HCT116 (cell line): Measurements from ENCODE around the gene BOLA3. TPM values are rescaled to one million over a fixed set of nuclear protein-coding genes. Genes with fewer than 3 reads are reported as not detected.

ENCODE experiments used
- ATAC-seq: fragments of 200-7000 bp; cut with Tn5 transposase; 2 replicates; pipeline ENCODE4 v1.9.1; 2020; ENCODE audit warnings: mild to moderate bottlenecking, moderate library complexity
- Bru-seq: library from RNA; stranded (reverse); fragments of 400-500 nt; gene quantifications from one replicate; lab custom pipeline; 2021; lab: Mats Ljungman, UMichigan
- BruChase-seq, 2 experiments: library from RNA; stranded (reverse); fragments of 400-500 nt; gene quantifications; one replicate each; lab custom pipeline; 2021; lab: Mats Ljungman, UMichigan
- BruUV-seq: library from RNA; stranded (reverse); fragments of 400-500 nt; replicated peaks from 2 replicates; lab custom pipeline; 2021; lab: Mats Ljungman, UMichigan
- CTCF ChIA-PET: fragments of 300-600 bp; sonication (Branson Sonifier 250); formaldehyde crosslinking; loops from one replicate; lab custom pipeline; 2021; ENCODE audit warnings: antibody characterized with exemption; lab: Charles Lee
- POLR2A ChIA-PET: fragments of 300-600, 350-600 bp; sonication (Branson Sonifier 250); formaldehyde crosslinking; loops from one replicate; lab custom pipeline; 2021; ENCODE audit warnings: antibody characterized with exemption; lab: Charles Lee
- RAD21 ChIA-PET, 2 experiments: fragments of 300-600 bp; sonication (Branson Sonifier 250); formaldehyde crosslinking; loops; one replicate each; lab custom pipeline; 2023; ENCODE audit warnings: low total read pairs in 2 of 2; ENCODE audit not compliant: uncharacterized antibody in 2 of 2, unreplicated experiment in 2 of 2, low non-redundant PET in 1 of 2; lab: Charles Lee
- DNase-seq: peaks from one replicate; pipeline ENCODE4 v3.0.0-alpha.2; 2010; ENCODE audit warnings: low read depth, low spot score
- H2AFZ ChIP-seq: fragments of 200-600 bp; shearing (Covaris generic), sonication (generic); 2 replicates; pipeline ENCODE4 v1.6.1; 2017; ENCODE audit warnings: low read depth, mixed run types, mixed read lengths, antibody characterized with exemption, low read length; ENCODE audit not compliant: poor library complexity, severe bottlenecking
- H3K27ac ChIP-seq: 2 replicates; pipeline ENCODE4 v1.5.1; 2012; ENCODE audit warnings: low read depth, low read length
- H3K27me3 ChIP-seq: fragments of 200-600 bp; sonication (generic); 2 replicates; pipeline ENCODE4 v1.6.1; 2016; ENCODE audit warnings: mixed run types, low read length, mixed read lengths; ENCODE audit not compliant: insufficient read depth
- H3K36me3 ChIP-seq, 2 experiments: fragments of 200-500 bp in 1 of 2; fragments of 200-600 bp in 1 of 2; sonication (Bioruptor generic) in 1 of 2; sonication (generic) in 1 of 2; 2 replicates each; pipeline versions ENCODE4 v1.5.1 to v1.6.1; 2014 to 2016; ENCODE audit warnings: low read length in 2 of 2, inconsistent platforms in 1 of 2, mixed read lengths in 1 of 2, mixed run types in 1 of 2; ENCODE audit not compliant: insufficient read depth in 2 of 2, control insufficient read depth in 1 of 2
- H3K4me1 ChIP-seq, 2 experiments: fragments of 200-600 bp in 1 of 2; sonication (generic) in 1 of 2; 2 replicates each; pipeline versions ENCODE4 v1.5.1 to v1.6.1; 2012 to 2017; ENCODE audit warnings: low read length in 2 of 2, inconsistent platforms in 1 of 2, mild to moderate bottlenecking in 1 of 2, mixed read lengths in 1 of 2, mixed run types in 1 of 2, moderate library complexity in 1 of 2; ENCODE audit not compliant: insufficient read depth in 2 of 2, control insufficient read depth in 1 of 2
- H3K4me2 ChIP-seq: fragments of 200-600 bp; sonication (generic); 2 replicates; pipeline ENCODE4 v1.6.1; 2017; ENCODE audit warnings: mixed run types, low read length, mixed read lengths
- H3K4me3 ChIP-seq, 2 experiments: fragments of 200-600 bp in 1 of 2; sonication (generic) in 1 of 2; replicated peaks in 1 of 2; 2 replicates each; pipeline ENCODE4 v1.5.1; 2011 to 2016; ENCODE audit warnings: low read length in 2 of 2, control low read depth in 1 of 2, low read depth in 1 of 2, mild to moderate bottlenecking in 1 of 2, mixed read lengths in 1 of 2, mixed run types in 1 of 2
- H3K79me2 ChIP-seq: fragments of 200-600 bp; sonication (generic); 2 replicates; pipeline ENCODE4 v1.6.1; 2017; ENCODE audit warnings: mild to moderate bottlenecking, mixed run types, low read length, moderate library complexity, mixed read lengths; ENCODE audit not compliant: insufficient read depth
- H3K9ac ChIP-seq: fragments of 200-600 bp; sonication (generic); 2 replicates; pipeline ENCODE4 v1.6.1; 2016; ENCODE audit warnings: low read length, mixed read lengths
- H3K9me2 ChIP-seq: fragments of 200-600 bp; sonication (generic), shearing (Covaris generic); 2 replicates; pipeline ENCODE4 v1.6.1; 2017; ENCODE audit warnings: mixed run types, mild to moderate bottlenecking, moderate library complexity; ENCODE audit not compliant: insufficient read depth
- H3K9me3 ChIP-seq, 2 experiments: fragments of 200-500 bp in 1 of 2; fragments of 200-600 bp in 1 of 2; sonication (Bioruptor generic) in 1 of 2; sonication (generic) in 1 of 2; 2 replicates each; pipeline ENCODE4 v1.6.1; 2014 to 2017; ENCODE audit warnings: low read length in 2 of 2, mixed read lengths in 2 of 2, inconsistent platforms in 1 of 2, low read depth in 1 of 2, mild to moderate bottlenecking in 1 of 2, mixed run types in 1 of 2, moderate library complexity in 1 of 2; ENCODE audit not compliant: control insufficient read depth in 1 of 2, insufficient read depth in 1 of 2
- H4K20me1 ChIP-seq: fragments of 200-600 bp; sonication (generic), shearing (Covaris generic); 2 replicates; pipeline ENCODE4 v1.6.1; 2017; ENCODE audit warnings: mixed run types, mild to moderate bottlenecking, moderate library complexity; ENCODE audit not compliant: insufficient read depth
- EGR1 ChIP-seq: IDR thresholded peaks from 2 replicates; pipeline ENCODE4 v1.6.1; 2012; ENCODE audit warnings: low read depth
- ELF1 ChIP-seq: IDR thresholded peaks from 2 replicates; pipeline ENCODE4 v1.6.1; 2012; ENCODE audit warnings: low read depth, borderline replicate concordance
- EZH2 ChIP-seq: fragments of 200-600 bp; sonication (generic); IDR thresholded peaks from 2 replicates; pipeline ENCODE4 v1.6.1; 2017; ENCODE audit warnings: antibody characterized with exemption, mixed run types
- EZH2phosphoT487 ChIP-seq: fragments of 200-600 bp; IDR thresholded peaks from 2 replicates; pipeline ENCODE4 v1.6.1; 2018; ENCODE audit warnings: antibody characterized with exemption, borderline replicate concordance
- FOSL1 ChIP-seq: IDR thresholded peaks from 2 replicates; pipeline ENCODE4 v1.6.1; 2012; ENCODE audit warnings: low read depth
- JUND ChIP-seq: IDR thresholded peaks from 2 replicates; pipeline ENCODE4 v1.6.1; 2012
- POLR2A ChIP-seq: IDR thresholded peaks from 2 replicates; pipeline ENCODE4 v1.7.0; 2011; ENCODE audit warnings: borderline replicate concordance; ENCODE audit not compliant: insufficient read depth, insufficient read length; ENCODE audit errors: extremely low read depth
- REST ChIP-seq: IDR thresholded peaks from 2 replicates; pipeline ENCODE4 v1.6.1; 2012; ENCODE audit warnings: low read depth
- SIN3A ChIP-seq: IDR thresholded peaks from 2 replicates; pipeline ENCODE4 v1.6.1; 2012; ENCODE audit warnings: low read depth
- SP1 ChIP-seq: IDR thresholded peaks from 2 replicates; pipeline ENCODE4 v1.6.1; 2012; ENCODE audit warnings: low read depth
- ZFX ChIP-seq: fragments of 450-650 bp; IDR thresholded peaks from 2 replicates; pipeline ENCODE4 v1.6.1; 2017
- ZNF274 ChIP-seq: fragments of 200-500 bp; sonication (Bioruptor generic); IDR thresholded peaks from 2 replicates; pipeline ENCODE4 v1.6.1; 2014; ENCODE audit warnings: mild to moderate bottlenecking, low read depth, low read length, inconsistent platforms
- intact Hi-C: fragments of 100-400 bp; cut with micrococcal nuclease; formaldehyde crosslinking; loops from 2 replicates; pipeline ENCODE4 v1.10.0; 2022
- long read RNA-seq: library from polyadenylated mRNA; unstranded; transcript quantifications from one replicate; pipeline ENCODE4 v2.0.0, GENCODE V29; 2021; ENCODE audit not compliant: unreplicated experiment
- polyA plus RNA-seq: library from polyadenylated mRNA; unstranded; fragments of >200 nt; gene quantifications from 2 replicates; pipeline ENCODE4 v1.2.1, GENCODE V29; 2012; ENCODE audit warnings: missing spikeins
- total RNA-seq: library from RNA; stranded (reverse); gene quantifications from one replicate; pipeline ENCODE4 v1.2.1, GENCODE V29; 2021; ENCODE audit not compliant: unreplicated experiment
- TF ChIP-seq, protein P1 (sequence below): IDR thresholded peaks from 2 replicates; pipeline ENCODE4 v1.6.1; 2011; ENCODE audit warnings: mild to moderate bottlenecking, low read length, moderate library complexity; ENCODE audit not compliant: insufficient replicate concordance; ENCODE audit errors: extremely low read depth
- TF ChIP-seq, protein P2 (sequence below), 3 experiments: fragments of 200-600 bp in 1 of 3; sonication (generic) in 1 of 3; IDR thresholded peaks in 2 of 3; conservative IDR thresholded peaks in 1 of 3; 2 replicates each; pipeline ENCODE4 v1.5.1; 2012 to 2017; ENCODE audit warnings: low read depth in 2 of 3, low read length in 2 of 3, antibody characterized with exemption in 1 of 3, borderline replicate concordance in 1 of 3, control low read depth in 1 of 3, mild to moderate bottlenecking in 1 of 3, mixed read lengths in 1 of 3, mixed run types in 1 of 3, moderate library complexity in 1 of 3; ENCODE audit not compliant: insufficient read depth in 1 of 3
- TF ChIP-seq, protein P3 (sequence below): IDR thresholded peaks from 2 replicates; pipeline ENCODE4 v1.6.1; 2012

BOLA3 gene
- total RNA-seq (62.9 TPM), Bru-seq, nascent RNA (percentile 63 among the genes with signal in this experiment), BruChase-seq, experiment 1, labeled RNA remaining after a 6-hour chase (percentile 60 among the genes with signal in this experiment), BruChase-seq, experiment 2, labeled RNA remaining after a 2-hour chase (percentile 45 among the genes with signal in this experiment)
- 35.4 and 56.8 TPM in 2 replicates for polyA plus RNA-seq
- long read RNA-seq, transcript BOLA3-201 (3 exons, 444 nt): minor isoform, 15 of 78 reads
- long read RNA-seq, transcript BOLA3-204 (3 exons, 667 nt): minor isoform, 11 of 78 reads
- long read RNA-seq, transcript BOLA3-202 (4 exons, 639 nt): major isoform, 37 of 78 reads
- long read RNA-seq, transcript BOLA3-205 (2 exons, 2,982 nt): minor isoform, 10 of 78 reads
- long read RNA-seq, partial matches to known transcripts: 1 of 78 reads
- long read RNA-seq, other reads (novel, unspliced or antisense): 4 of 78 reads

DNA sequence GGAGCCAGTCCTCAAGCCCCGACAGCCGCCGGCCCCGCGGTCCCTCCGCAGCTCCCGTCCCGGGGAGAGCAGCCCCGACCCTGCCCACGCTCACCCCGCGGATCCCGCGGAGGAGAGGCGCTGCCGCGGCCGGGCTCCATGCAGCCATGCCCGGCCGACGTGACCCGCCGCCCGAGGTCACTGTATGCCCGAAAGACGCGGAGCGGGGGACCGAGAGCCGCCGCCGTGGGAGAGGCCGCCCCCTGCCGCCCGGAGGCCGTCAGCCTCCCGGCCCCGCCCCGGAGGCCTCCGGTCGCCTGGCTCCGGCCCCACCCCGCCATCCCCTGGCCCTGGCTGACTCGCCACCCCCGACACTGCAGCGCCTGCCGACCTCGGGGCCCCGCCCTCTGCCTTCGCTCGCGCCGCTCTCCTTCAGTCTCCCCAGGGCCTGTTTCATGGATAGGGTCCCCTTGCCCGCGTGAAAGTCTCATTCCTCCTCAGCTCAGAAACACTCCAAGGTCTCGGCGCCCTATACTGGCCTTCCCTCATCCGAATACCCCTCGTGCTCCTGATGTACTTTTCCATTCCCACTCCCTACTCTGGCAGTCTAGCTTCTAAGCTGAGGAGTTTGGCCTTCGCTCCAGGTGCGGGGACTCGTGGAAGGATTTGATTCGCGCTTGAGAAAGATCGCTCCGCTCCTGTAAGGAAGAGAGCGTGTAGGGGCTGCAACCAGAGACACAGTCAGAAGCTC lies at the start of gene BOLA3:
Gene BOLA3 (minus strand): TSS at position 186 of the 730 bp plus-strand sequence. CDS start 38 bp downstream, at position 148.
- intact Hi-C loops: loop anchor here (5.0 kb wide), 1 partner anchor 311 kb away; no protein-coding TSS in a partner anchor
- ChIA-PET POLR2A (interaction anchor here (1.1 kb wide), 2 partner anchors 31 to 320 kb away, joined by 3 to 6 read pairs; partner anchors contain the start of gene MOB1A), RAD21 (interaction anchor here in 1 of 2 experiments (0.6 to 1.1 kb wide), 2 partner anchors 30 to 240 kb away, joined by 3 read pairs; no protein-coding TSS in a partner anchor), CTCF (interaction anchor here (0.6 to 1.0 kb wide), 3 partner anchors 10 to 324 kb away, joined by 3 read pairs; no protein-coding TSS in a partner anchor)
- Histone ChIP-seq H3K27ac (peak within 1 kb of the TSS; percentile 69), H3K9ac (peak within 1 kb of the TSS; percentile 89), H3K9me3 (no peaks in the 10 kb centered on the region), H3K27me3 (no peaks in the 10 kb centered on the region), H3K4me2 (peak within 1 kb of the TSS; percentile 84), H3K9me2 (no peaks in the 10 kb centered on the region), H4K20me1 (no peaks in the 10 kb centered on the region), H2AFZ (peak within 1 kb of the TSS; percentile 48), H3K4me3 (peak within 1 kb of the TSS; percentile 62 to 79), H3K36me3 (peaks cover 0 to 7% of the 10 kb centered on the region in 2 experiments; a peak in 2 of 4 replicates), H3K79me2 (peaks cover 16% of the 10 kb centered on the region), H3K4me1 (peaks cover 5 to 17% of the 10 kb centered on the region in 2 experiments; a peak in 3 of 4 replicates)
- BruUV-seq: TSS peak; percentile 27
- DNase-seq (peak; percentile 39), ATAC-seq (peak; percentile 94)
- TF ChIP-seq ZFX (peak; percentile 25; the same call in 1 of the 2 replicates), POLR2A (peak; percentile 78), REST (no peak), EZH2 (no peak), ZNF274 (no peak), ELF1 (no peak), EGR1 (peak; percentile 38; the same call in 1 of the 2 replicates), JUND (no peak), SIN3A (peak; percentile 77), SP1 (peak; percentile 48; the same call in 1 of the 2 replicates), EZH2phosphoT487 (no peak), FOSL1 (no peak)
- TF ChIP-seq, protein P1, sequence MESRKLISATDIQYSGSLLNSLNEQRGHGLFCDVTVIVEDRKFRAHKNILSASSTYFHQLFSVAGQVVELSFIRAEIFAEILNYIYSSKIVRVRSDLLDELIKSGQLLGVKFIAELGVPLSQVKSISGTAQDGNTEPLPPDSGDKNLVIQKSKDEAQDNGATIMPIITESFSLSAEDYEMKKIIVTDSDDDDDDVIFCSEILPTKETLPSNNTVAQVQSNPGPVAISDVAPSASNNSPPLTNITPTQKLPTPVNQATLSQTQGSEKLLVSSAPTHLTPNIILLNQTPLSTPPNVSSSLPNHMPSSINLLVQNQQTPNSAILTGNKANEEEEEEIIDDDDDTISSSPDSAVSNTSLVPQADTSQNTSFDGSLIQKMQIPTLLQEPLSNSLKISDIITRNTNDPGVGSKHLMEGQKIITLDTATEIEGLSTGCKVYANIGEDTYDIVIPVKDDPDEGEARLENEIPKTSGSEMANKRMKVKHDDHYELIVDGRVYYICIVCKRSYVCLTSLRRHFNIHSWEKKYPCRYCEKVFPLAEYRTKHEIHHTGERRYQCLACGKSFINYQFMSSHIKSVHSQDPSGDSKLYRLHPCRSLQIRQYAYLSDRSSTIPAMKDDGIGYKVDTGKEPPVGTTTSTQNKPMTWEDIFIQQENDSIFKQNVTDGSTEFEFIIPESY: peak; percentile 48
- TF ChIP-seq, protein P2, sequence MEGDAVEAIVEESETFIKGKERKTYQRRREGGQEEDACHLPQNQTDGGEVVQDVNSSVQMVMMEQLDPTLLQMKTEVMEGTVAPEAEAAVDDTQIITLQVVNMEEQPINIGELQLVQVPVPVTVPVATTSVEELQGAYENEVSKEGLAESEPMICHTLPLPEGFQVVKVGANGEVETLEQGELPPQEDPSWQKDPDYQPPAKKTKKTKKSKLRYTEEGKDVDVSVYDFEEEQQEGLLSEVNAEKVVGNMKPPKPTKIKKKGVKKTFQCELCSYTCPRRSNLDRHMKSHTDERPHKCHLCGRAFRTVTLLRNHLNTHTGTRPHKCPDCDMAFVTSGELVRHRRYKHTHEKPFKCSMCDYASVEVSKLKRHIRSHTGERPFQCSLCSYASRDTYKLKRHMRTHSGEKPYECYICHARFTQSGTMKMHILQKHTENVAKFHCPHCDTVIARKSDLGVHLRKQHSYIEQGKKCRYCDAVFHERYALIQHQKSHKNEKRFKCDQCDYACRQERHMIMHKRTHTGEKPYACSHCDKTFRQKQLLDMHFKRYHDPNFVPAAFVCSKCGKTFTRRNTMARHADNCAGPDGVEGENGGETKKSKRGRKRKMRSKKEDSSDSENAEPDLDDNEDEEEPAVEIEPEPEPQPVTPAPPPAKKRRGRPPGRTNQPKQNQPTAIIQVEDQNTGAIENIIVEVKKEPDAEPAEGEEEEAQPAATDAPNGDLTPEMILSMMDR (IDR thresholded peaks at IDR 0.05 in 2 of 3, conservative IDR thresholded peaks at IDR 0.05 in 1 of 3; ENCODE audit: borderline replicate concordance in 1 of 3, insufficient read depth in 1 of 3, low read depth in 2 of 3, low read length in 2 of 3): peak; percentile 51 to 66 (median 63); a peak in 5 of 6 replicates
- TF ChIP-seq, protein P3, sequence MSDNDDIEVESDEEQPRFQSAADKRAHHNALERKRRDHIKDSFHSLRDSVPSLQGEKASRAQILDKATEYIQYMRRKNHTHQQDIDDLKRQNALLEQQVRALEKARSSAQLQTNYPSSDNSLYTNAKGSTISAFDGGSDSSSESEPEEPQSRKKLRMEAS: peak; percentile 77
